SK-N-SH treated with all-trans-retinoic acid at 6 μM for 48 hours (cell line): ENCODE data around the gene KCNJ16.

Experiments used
- TF ChIP-seq, protein P1 (sequence below): fragments of 250-450 bp; sonication (Bioruptor Pico); IDR thresholded peaks from 2 replicates; pipeline ENCODE4 v1.8.0; 2020; ENCODE audit warnings: mild to moderate bottlenecking, moderate library complexity, borderline replicate concordance
- TF ChIP-seq, protein P2 (sequence below): fragments of 250-450 bp; sonication (Bioruptor Pico); IDR thresholded peaks from 2 replicates; pipeline ENCODE4 v1.8.0; 2021; ENCODE audit warnings: low read depth, mild to moderate bottlenecking, moderate library complexity, borderline replicate concordance

DNA sequence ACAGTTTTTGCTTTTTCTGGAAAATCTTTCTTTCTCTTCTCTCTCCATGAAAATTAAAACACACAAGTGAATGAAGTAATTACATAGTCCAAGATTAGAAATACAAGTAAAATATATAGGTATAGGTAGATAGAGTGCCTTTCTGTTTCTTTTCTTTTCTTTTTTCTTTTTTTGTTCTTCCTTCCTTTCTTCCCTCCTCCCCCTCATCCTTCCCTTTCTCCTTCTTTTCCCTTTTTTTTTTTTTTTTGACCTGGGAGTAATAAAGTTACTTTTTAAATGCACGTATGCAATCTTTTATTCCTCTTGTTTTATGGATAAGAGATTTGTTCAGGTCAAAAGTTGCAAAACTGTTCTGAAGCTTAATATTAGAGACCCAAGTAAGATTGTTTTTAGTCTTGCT, 59.8 kb downstream of the KCNJ16 start:
- TF ChIP-seq, protein P1, sequence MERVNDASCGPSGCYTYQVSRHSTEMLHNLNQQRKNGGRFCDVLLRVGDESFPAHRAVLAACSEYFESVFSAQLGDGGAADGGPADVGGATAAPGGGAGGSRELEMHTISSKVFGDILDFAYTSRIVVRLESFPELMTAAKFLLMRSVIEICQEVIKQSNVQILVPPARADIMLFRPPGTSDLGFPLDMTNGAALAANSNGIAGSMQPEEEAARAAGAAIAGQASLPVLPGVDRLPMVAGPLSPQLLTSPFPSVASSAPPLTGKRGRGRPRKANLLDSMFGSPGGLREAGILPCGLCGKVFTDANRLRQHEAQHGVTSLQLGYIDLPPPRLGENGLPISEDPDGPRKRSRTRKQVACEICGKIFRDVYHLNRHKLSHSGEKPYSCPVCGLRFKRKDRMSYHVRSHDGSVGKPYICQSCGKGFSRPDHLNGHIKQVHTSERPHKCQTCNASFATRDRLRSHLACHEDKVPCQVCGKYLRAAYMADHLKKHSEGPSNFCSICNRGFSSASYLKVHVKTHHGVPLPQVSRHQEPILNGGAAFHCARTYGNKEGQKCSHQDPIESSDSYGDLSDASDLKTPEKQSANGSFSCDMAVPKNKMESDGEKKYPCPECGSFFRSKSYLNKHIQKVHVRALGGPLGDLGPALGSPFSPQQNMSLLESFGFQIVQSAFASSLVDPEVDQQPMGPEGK (CRISPR knock-in tag) = no peak
- TF ChIP-seq, protein P2, sequence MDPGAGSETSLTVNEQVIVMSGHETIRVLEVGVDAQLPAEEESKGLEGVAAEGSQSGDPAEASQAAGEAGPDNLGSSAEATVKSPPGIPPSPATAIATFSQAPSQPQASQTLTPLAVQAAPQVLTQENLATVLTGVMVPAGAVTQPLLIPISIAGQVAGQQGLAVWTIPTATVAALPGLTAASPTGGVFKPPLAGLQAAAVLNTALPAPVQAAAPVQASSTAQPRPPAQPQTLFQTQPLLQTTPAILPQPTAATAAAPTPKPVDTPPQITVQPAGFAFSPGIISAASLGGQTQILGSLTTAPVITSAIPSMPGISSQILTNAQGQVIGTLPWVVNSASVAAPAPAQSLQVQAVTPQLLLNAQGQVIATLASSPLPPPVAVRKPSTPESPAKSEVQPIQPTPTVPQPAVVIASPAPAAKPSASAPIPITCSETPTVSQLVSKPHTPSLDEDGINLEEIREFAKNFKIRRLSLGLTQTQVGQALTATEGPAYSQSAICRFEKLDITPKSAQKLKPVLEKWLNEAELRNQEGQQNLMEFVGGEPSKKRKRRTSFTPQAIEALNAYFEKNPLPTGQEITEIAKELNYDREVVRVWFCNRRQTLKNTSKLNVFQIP (CRISPR knock-in tag) = no peak
